Gastroesophageal sphincter (tissue), 3 donors: ENCODE data around the gene COL26A1.

Experiments
- CTCF ChIP-seq, 4 experiments: fragments of 200-600 bp in 2 of 4; fragments of 450-650 bp in 2 of 4; sonication (generic) in 1 of 4; IDR thresholded peaks; one replicate each; pipeline ENCODE4 v1.5.1; 2017 to 2019; ENCODE audit warnings: antibody characterized with exemption in 4 of 4, mild to moderate bottlenecking in 2 of 4, moderate library complexity in 2 of 4
- EP300 ChIP-seq: sonication (generic); formaldehyde crosslinking; IDR thresholded peaks from one replicate; pipeline ENCODE4 v1.6.1; 2017; ENCODE audit warnings: antibody characterized with exemption, mild to moderate bottlenecking

- no peak for TF ChIP-seq CTCF (IDR thresholded peaks at IDR 0.05)
- TF ChIP-seq EP300, result no peak
Observed at GRCh38 chr7:101581891-101582290, 219.2 kb downstream of the COL26A1 start.
